Measurements from ENCODE around the gene SRPK3. TPM values are rescaled to one million over a fixed set of nuclear protein-coding genes. Genes with fewer than 3 reads are reported as not detected.

The SRPK3 gene
- polyA plus RNA-seq, 1 donor from 2014 or later = not detected

GRCh38 chrX:153819384-153820040, 38.7 kb downstream of the SRPK3 start:
- TF ChIP-seq SMC3 (conservative IDR thresholded peaks at IDR 0.05; ENCODE audit: poor library complexity) = no peak
- TF ChIP-seq MXI1 (conservative IDR thresholded peaks at IDR 0.05; ENCODE audit: poor library complexity, severe bottlenecking) = no peak
- peak; percentile 1 for TF ChIP-seq REST (IDR thresholded peaks at IDR 0.05; ENCODE audit: borderline replicate concordance)
- TF ChIP-seq RAD21 (conservative IDR thresholded peaks at IDR 0.05) = no peak
- TF ChIP-seq CTCF (IDR thresholded peaks at IDR 0.05; ENCODE audit: poor library complexity, severe bottlenecking) = no peak
- no peak for TF ChIP-seq POLR2AphosphoS5 (IDR thresholded peaks at IDR 0.05)
- Histone ChIP-seq H3K9me2 (ENCODE audit: insufficient read depth, low read length) (no peaks in the 10 kb centered on the region), H3K27me3 (ENCODE audit: insufficient read depth, low read depth, low read length) (no peaks in the 10 kb centered on the region), H3K36me3 (ENCODE audit: insufficient read depth, low read length) (no peaks in the 10 kb centered on the region), H3K4me3 (ENCODE audit: low read length) (peak overlapping the region; percentile 62), H3K79me2 (replicated peaks; ENCODE audit: insufficient read depth, low read length) (peaks cover 64% of the 10 kb centered on the region), H3K9me3 (ENCODE audit: low read length) (no peaks in the 10 kb centered on the region), H3K27ac (ENCODE audit: low read length) (peak overlapping the region; percentile 82), H4K20me1 (ENCODE audit: insufficient read depth) (no peaks in the 10 kb centered on the region), H3K4me2 (ENCODE audit: low read length) (peak overlapping the region; percentile 6), H2AFZ (ENCODE audit: low read depth, low read length) (no peak overlapping the region), H3F3A (ENCODE audit: insufficient read depth, low read length, poor library complexity, severe bottlenecking) (no peaks in the 10 kb centered on the region), H3K9ac (ENCODE audit: low read length) (peak overlapping the region; percentile 79)

- H3K9ac ChIP-seq (ENCODE audit: low read length) = no peak overlapping the region
- TF ChIP-seq SMC3 (conservative IDR thresholded peaks at IDR 0.05; ENCODE audit: poor library complexity) = no peak
- TF ChIP-seq CTCF (IDR thresholded peaks at IDR 0.05; ENCODE audit: poor library complexity, severe bottlenecking) = no peak
- no peak for TF ChIP-seq MXI1 (conservative IDR thresholded peaks at IDR 0.05; ENCODE audit: poor library complexity, severe bottlenecking)
- TF ChIP-seq EZH2 (IDR thresholded peaks at IDR 0.05; ENCODE audit: borderline replicate concordance, insufficient read depth, low read length, poor library complexity, severe bottlenecking) = no peak
- no peak for TF ChIP-seq REST (IDR thresholded peaks at IDR 0.05; ENCODE audit: borderline replicate concordance)
- no peak for TF ChIP-seq RAD21 (conservative IDR thresholded peaks at IDR 0.05)
- TF ChIP-seq EP300 (conservative IDR thresholded peaks at IDR 0.05; ENCODE audit: poor library complexity, severe bottlenecking) = no peak
- TF ChIP-seq TAF1 (IDR thresholded peaks at IDR 0.05; ENCODE audit: low read depth) = no peak
- TF ChIP-seq POLR2AphosphoS5 (IDR thresholded peaks at IDR 0.05) = no peak
- no peaks in the 10 kb centered on the region for H3K9me3 ChIP-seq (ENCODE audit: low read length)
- no peaks in the 10 kb centered on the region for H3F3A ChIP-seq (ENCODE audit: insufficient read depth, low read length, poor library complexity, severe bottlenecking)
- no peak overlapping the region for H2AFZ ChIP-seq (ENCODE audit: low read depth, low read length)
- no peaks in the 10 kb centered on the region for H3K36me3 ChIP-seq (ENCODE audit: insufficient read depth, low read length)
- H3K9me2 ChIP-seq (ENCODE audit: insufficient read depth, low read length) = no peaks in the 10 kb centered on the region
- no peak overlapping the region for H3K4me3 ChIP-seq (ENCODE audit: low read length)
- no peaks in the 10 kb centered on the region for H4K20me1 ChIP-seq (ENCODE audit: insufficient read depth)
- no peaks in the 10 kb centered on the region for H3K27me3 ChIP-seq (ENCODE audit: insufficient read depth, low read depth, low read length)
- peaks cover 65% of the 10 kb centered on the region for H3K79me2 ChIP-seq (replicated peaks; ENCODE audit: insufficient read depth, low read length)
- no peak overlapping the region for H3K4me2 ChIP-seq (ENCODE audit: low read length)
- H3K27ac ChIP-seq (ENCODE audit: low read length) = peak overlapping the region; percentile 5
These were observed 39.8 kb downstream of the SRPK3 start for GRCh38 chrX:153820601-153821000.
